AG09309 (cell line): ENCODE results near the gene HRH2.

Source experiments
- DNase-seq: peaks from one replicate; pipeline ENCODE4 v3.0.0-alpha.2; 2010; ENCODE audit warnings: low read depth
- H3K4me3 ChIP-seq: 2 replicates; pipeline ENCODE4 v1.5.1; 2011; ENCODE audit warnings: mild to moderate bottlenecking, low read depth, low read length, moderate library complexity; ENCODE audit not compliant: control insufficient read depth
- CTCF ChIP-seq: IDR thresholded peaks from 2 replicates; pipeline ENCODE4 v1.5.1; 2011; ENCODE audit warnings: mild to moderate bottlenecking, low read depth, low read length, inconsistent platforms; ENCODE audit not compliant: insufficient read depth, control insufficient read depth; ENCODE audit errors: missing control alignments

The HRH2 gene

GRCh38 chr5:175652741-175653663 lies 4.9 kb upstream of the HRH2 start:
- TF ChIP-seq CTCF, result no peak
- no peak overlapping the region for H3K4me3 ChIP-seq
- peak; percentile 34 for DNase-seq

GRCh38 chr5:175653763-175654162 lies 4.1 kb upstream of the HRH2 start:
- TF ChIP-seq CTCF, result no peak
- no peak overlapping the region for H3K4me3 ChIP-seq

GRCh38 chr5:175654339-175654738 lies 3.5 kb upstream of the HRH2 start:
- no peak for DNase-seq
- H3K4me3 ChIP-seq, result no peak overlapping the region
- TF ChIP-seq CTCF, result no peak

More at GRCh38 chr5:175653763-175654162, 4.1 kb upstream of the HRH2 start:
- DNase-seq, result no peak

GRCh38 chr5:175654807-175655206 lies 3.1 kb upstream of the HRH2 start:
- TF ChIP-seq CTCF, result no peak
- H3K4me3 ChIP-seq, result no peak overlapping the region
- no peak for DNase-seq

- DNase-seq, result no peak
- no peak for TF ChIP-seq CTCF
- H3K4me3 ChIP-seq, result no peak overlapping the region
Measured at GRCh38 chr5:175655411-175655810, 2.5 kb upstream of the HRH2 start.

- no peak for TF ChIP-seq CTCF
- H3K4me3 ChIP-seq, result no peak overlapping the region
- DNase-seq, result no peak
Measured at GRCh38 chr5:175656966-175657365, 905 bp upstream of the HRH2 start.
